HepG2 (cell line): ENCODE data around the gene PPP2R2D. TPM values are rescaled to one million over a fixed set of nuclear protein-coding genes. Genes with fewer than 3 reads are reported as not detected.

Experiments used
- ATAC-seq: fragments of 200-7000 bp; cut with Tn5 transposase; 3 replicates; pipeline ENCODE4 v1.9.1; 2020; ENCODE audit warnings: mild to moderate bottlenecking, moderate library complexity
- BruUV-seq: library from RNA; stranded (reverse); fragments of 400-500 nt; replicated peaks from 2 replicates; lab custom pipeline; 2021; lab: Mats Ljungman, UMichigan
- CTCF ChIA-PET: fragments of 300-600 bp; formaldehyde crosslinking; extraction: SDS; loops from one replicate; lab custom pipeline; 2021; ENCODE audit warnings: low total read pairs, inconsistent platforms, low intra/inter-chr PET ratio; lab: Yijun Ruan, JAX
- POLR2A ChIA-PET: fragments of 350-600 bp; sonication (Branson Sonifier 250); formaldehyde crosslinking; loops from one replicate; lab custom pipeline; 2020; ENCODE audit warnings: antibody characterized with exemption, inconsistent platforms; lab: Yijun Ruan, JAX
- DNase-seq: peaks from one replicate; pipeline ENCODE4 v3.0.0-alpha.2; 2015; ENCODE audit warnings: low spot score
- FAIRE-seq: peaks from 3 replicates; lab custom pipeline; 2011; peaks lifted over from hg19 to GRCh38; lab: Jason Lieb, UNC
- H2AFZ ChIP-seq: one replicate; pipeline ENCODE4 v1.6.1; 2011; ENCODE audit warnings: low read length, inconsistent platforms
- H3K27ac ChIP-seq: fragments of 300-600 bp; 3 replicates; pipeline ENCODE4 v1.8.0; 2011; ENCODE audit warnings: mixed run types, mild to moderate bottlenecking, mixed read lengths, low read length, inconsistent platforms; ENCODE audit not compliant: insufficient read depth; ENCODE audit errors: extremely low read length
- H3K27me3 ChIP-seq, 2 experiments: fragments of 200-600 bp in 1 of 2; 2 replicates in 1 of 2; 3 replicates in 1 of 2; pipeline versions ENCODE4 v1.6.0 to v1.8.0; 2011; ENCODE audit warnings: low read length in 2 of 2, mild to moderate bottlenecking in 2 of 2, moderate library complexity in 2 of 2, inconsistent platforms in 1 of 2; ENCODE audit not compliant: insufficient read depth in 2 of 2, control insufficient read depth in 1 of 2
- H3K36me3 ChIP-seq, 2 experiments: fragments of 200-600 bp in 1 of 2; replicated peaks in 1 of 2; 2 replicates in 1 of 2; 3 replicates in 1 of 2; pipeline versions ENCODE4 v1.5.1 to v1.8.0; 2011; ENCODE audit warnings: low read length in 2 of 2, inconsistent platforms in 1 of 2; ENCODE audit not compliant: insufficient read depth in 2 of 2, control insufficient read depth in 1 of 2
- H3K4me1 ChIP-seq: 2 replicates; pipeline ENCODE4 v1.5.1; 2012; ENCODE audit warnings: low read length, inconsistent platforms; ENCODE audit not compliant: insufficient read depth
- H3K4me2 ChIP-seq: 2 replicates; pipeline ENCODE4 v1.6.0; 2011; ENCODE audit warnings: low read depth, low read length, inconsistent platforms
- H3K4me3 ChIP-seq, 3 experiments: fragments of 200-600 bp in 1 of 3; sonication (generic), shearing (Covaris generic) in 1 of 3; replicated peaks in 1 of 3; 2 replicates each; pipeline ENCODE4 v1.5.1; 2011 to 2016; ENCODE audit warnings: low read length in 3 of 3, inconsistent platforms in 2 of 3, low read depth in 2 of 3, mild to moderate bottlenecking in 2 of 3, control low read depth in 1 of 3, mixed read lengths in 1 of 3; ENCODE audit not compliant: insufficient read depth in 1 of 3
- H3K79me2 ChIP-seq: one replicate; pipeline ENCODE4 v1.6.1; 2011; ENCODE audit warnings: low read length, inconsistent platforms; ENCODE audit not compliant: insufficient read depth
- H3K9ac ChIP-seq: 2 replicates; pipeline ENCODE4 v1.6.0; 2011; ENCODE audit warnings: mild to moderate bottlenecking, low read depth, low read length, inconsistent platforms; ENCODE audit not compliant: insufficient read depth
- H3K9me3 ChIP-seq: 2 replicates; pipeline ENCODE4 v1.5.1; 2012; ENCODE audit warnings: mild to moderate bottlenecking, low read length
- H4K20me1 ChIP-seq: 2 replicates; pipeline ENCODE4 v1.6.0; 2011; ENCODE audit warnings: inconsistent platforms, mild to moderate bottlenecking, low read length, moderate library complexity; ENCODE audit not compliant: insufficient read depth
- ARHGAP35 ChIP-seq: sonication (generic); formaldehyde crosslinking; IDR thresholded peaks from 2 replicates; pipeline ENCODE4 v1.9.0; 2022; ENCODE audit warnings: mild to moderate bottlenecking, inconsistent platforms, moderate library complexity, missing genetic modification reagents, borderline replicate concordance
- ELF1 ChIP-seq: sonication (generic); formaldehyde crosslinking; IDR thresholded peaks from 2 replicates; pipeline ENCODE4 v1.4.0; 2020; ENCODE audit warnings: missing genetic modification reagents
- KDM1A ChIP-seq: IDR thresholded peaks from 2 replicates; pipeline ENCODE4 v1.6.1; 2016; ENCODE audit warnings: missing compliant biosample characterization
- NONO ChIP-seq, 2 experiments: fragments of 450-650 bp in 1 of 2; sonication (generic) in 1 of 2; formaldehyde crosslinking in 1 of 2; IDR thresholded peaks in 1 of 2; conservative IDR thresholded peaks in 1 of 2; 2 replicates each; pipeline versions ENCODE4 v1.6.1 to v1.8.0; 2017 to 2022; ENCODE audit warnings: mild to moderate bottlenecking in 1 of 2, missing genetic modification reagents in 1 of 2, moderate library complexity in 1 of 2
- POLR2A ChIP-seq, 2 experiments: IDR thresholded peaks; 2 replicates each; pipeline ENCODE4 v1.6.1; 2011; ENCODE audit warnings: low read depth in 2 of 2, low read length in 2 of 2, mild to moderate bottlenecking in 1 of 2, moderate library complexity in 1 of 2; ENCODE audit not compliant: insufficient read depth in 1 of 2
- RXRB ChIP-seq: IDR thresholded peaks from 2 replicates; pipeline ENCODE4 v1.6.1; 2016; ENCODE audit warnings: borderline replicate concordance, missing genetic modification reagents, missing compliant biosample characterization
- ZBTB8A ChIP-seq: sonication (generic); formaldehyde crosslinking; IDR thresholded peaks from 2 replicates; pipeline ENCODE4 v1.4.0; 2020; ENCODE audit warnings: mild to moderate bottlenecking, low read depth, missing genetic modification reagents, borderline replicate concordance
- ZNF547 ChIP-seq: sonication (generic); formaldehyde crosslinking; IDR thresholded peaks from 2 replicates; pipeline ENCODE4 v1.5.1; 2020; ENCODE audit warnings: mild to moderate bottlenecking, missing genetic modification reagents
- ZNF570 ChIP-seq: sonication (generic); formaldehyde crosslinking; IDR thresholded peaks from 2 replicates; pipeline ENCODE4 v1.4.0; 2020; ENCODE audit warnings: mild to moderate bottlenecking, missing genetic modification reagents, borderline replicate concordance
- ZNF878 ChIP-seq: sonication (generic); formaldehyde crosslinking; IDR thresholded peaks from 2 replicates; pipeline ENCODE4 v1.8.1; 2023; ENCODE audit warnings: mild to moderate bottlenecking, missing genetic modification reagents, moderate library complexity
- WGBS: methylation state at CpG from one replicate; pipeline ENCODE4 v1.1.6; 2017; ENCODE audit warnings: low lambda C conversion rate; 5-methylcytosine and 5-hydroxymethylcytosine counted together
- in situ Hi-C: cut with HindIII; loops from 2 replicates; pipeline ENCODE4 v1.10.0; 2017; ENCODE audit warnings: low pct_unique_long_range_greater_than_20kb; ENCODE audit not compliant: extremely low pct_ligation_motif_present
- intact Hi-C: fragments of 100-400 bp; cut with micrococcal nuclease; formaldehyde crosslinking; loops from one replicate; pipeline ENCODE4 v1.10.0; 2022; ENCODE audit not compliant: unreplicated experiment
- polyA plus RNA-seq, 8 experiments: library from polyadenylated mRNA; depleted of rRNA in 3 of 8; stranded (reverse) in 7 of 8; unstranded in 1 of 8; fragments of >200 nt; fragmentation: Illumina TruSeq in 4 of 8; extraction: Trizol in 4 of 8; gene quantifications; 2 replicates each; pipeline versions ENCODE4 v1.2.1 to v1.2.3, GENCODE V29; 2011 to 2016; ENCODE audit warnings: low read depth in 4 of 8, missing spikeins in 1 of 8, mixed read lengths in 1 of 8; ENCODE audit not compliant: insufficient read depth in 1 of 8
- total RNA-seq, 5 experiments: library from RNA; depleted of rRNA; stranded (reverse); fragments of >200 nt; fragmentation: Illumina TruSeq; extraction: Trizol; gene quantifications; 2 replicates each; pipeline ENCODE4 v1.2.3, GENCODE V29; 2016; ENCODE audit warnings: low read depth in 1 of 5
- TF ChIP-seq, protein P1 (sequence below): sonication (generic); formaldehyde crosslinking; IDR thresholded peaks from 2 replicates; pipeline ENCODE4 v1.5.0; 2020; ENCODE audit warnings: mild to moderate bottlenecking, missing genetic modification reagents, moderate library complexity
- TF ChIP-seq, protein P2 (sequence below): sonication (generic); formaldehyde crosslinking; IDR thresholded peaks from 2 replicates; pipeline ENCODE4 v1.4.0; 2020; ENCODE audit warnings: mild to moderate bottlenecking, missing genetic modification reagents
- TF ChIP-seq, protein P3 (sequence below): sonication (generic); formaldehyde crosslinking; IDR thresholded peaks from 2 replicates; pipeline ENCODE4 v1.8.0; 2023; ENCODE audit warnings: mild to moderate bottlenecking, missing genetic modification reagents

PPP2R2D gene
- total and polyA plus RNA-seq, 2 of the 13 experiments (the other 11 are each of a cell fraction or from before 2014, with no cell fraction given), result 32.7 to 33.2 TPM

GRCh38 chr10:131860806-131861440, 39.9 kb upstream of the PPP2R2D start:
- in situ Hi-C loops, result no loop called here
- H3K27ac ChIP-seq, result no peak overlapping the region
- intact Hi-C loops, result no loop called here
- BruUV-seq, result no TSS peak
- ATAC-seq (no peak), FAIRE-seq (no peak), DNase-seq (no peak)
- H3K27me3 ChIP-seq, result peaks cover 0 to 54% of the 10 kb centered on the region in 2 experiments; a peak in 2 of 5 replicates
- no peak for TF ChIP-seq POLR2A (IDR thresholded peaks at IDR 0.05; ENCODE audit: insufficient read depth in 1 of 2, low read depth in 2 of 2, low read length in 2 of 2)
- TF ChIP-seq, protein P1, sequence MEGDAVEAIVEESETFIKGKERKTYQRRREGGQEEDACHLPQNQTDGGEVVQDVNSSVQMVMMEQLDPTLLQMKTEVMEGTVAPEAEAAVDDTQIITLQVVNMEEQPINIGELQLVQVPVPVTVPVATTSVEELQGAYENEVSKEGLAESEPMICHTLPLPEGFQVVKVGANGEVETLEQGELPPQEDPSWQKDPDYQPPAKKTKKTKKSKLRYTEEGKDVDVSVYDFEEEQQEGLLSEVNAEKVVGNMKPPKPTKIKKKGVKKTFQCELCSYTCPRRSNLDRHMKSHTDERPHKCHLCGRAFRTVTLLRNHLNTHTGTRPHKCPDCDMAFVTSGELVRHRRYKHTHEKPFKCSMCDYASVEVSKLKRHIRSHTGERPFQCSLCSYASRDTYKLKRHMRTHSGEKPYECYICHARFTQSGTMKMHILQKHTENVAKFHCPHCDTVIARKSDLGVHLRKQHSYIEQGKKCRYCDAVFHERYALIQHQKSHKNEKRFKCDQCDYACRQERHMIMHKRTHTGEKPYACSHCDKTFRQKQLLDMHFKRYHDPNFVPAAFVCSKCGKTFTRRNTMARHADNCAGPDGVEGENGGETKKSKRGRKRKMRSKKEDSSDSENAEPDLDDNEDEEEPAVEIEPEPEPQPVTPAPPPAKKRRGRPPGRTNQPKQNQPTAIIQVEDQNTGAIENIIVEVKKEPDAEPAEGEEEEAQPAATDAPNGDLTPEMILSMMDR, result peak; percentile 11; the same call in 1 of the 2 replicates
- no peak for TF ChIP-seq ELF1
- H3K36me3 ChIP-seq, result no peaks in the 10 kb centered on the region
- WGBS, result 5% methylated on average over 11 of the region's 11 CpGs
- H3K9ac ChIP-seq, result no peak overlapping the region
- no peak overlapping the region for H3K4me2 ChIP-seq
- CTCF ChIA-PET, result no interaction called here
- POLR2A ChIA-PET, result no interaction called here
- H3K4me3 ChIP-seq, result no peak overlapping the region
- no peaks in the 10 kb centered on the region for H3K4me1 ChIP-seq
- H2AFZ ChIP-seq, result no peak overlapping the region
- no peaks in the 10 kb centered on the region for H4K20me1 ChIP-seq
- H3K9me3 ChIP-seq, result no peaks in the 10 kb centered on the region
- no peaks in the 10 kb centered on the region for H3K79me2 ChIP-seq

- H3K27ac ChIP-seq, result no peak overlapping the region
- ATAC-seq (peak; percentile 87), FAIRE-seq (no peak)
- TF ChIP-seq RXRB (no peak), ZNF878 (CRISPR knock-in tag) (no peak), ARHGAP35 (CRISPR knock-in tag) (no peak), NONO (IDR thresholded peaks at IDR 0.05) (no peak), NONO (CRISPR knock-in tag; conservative IDR thresholded peaks at IDR 0.05) (no peak), ZNF570 (CRISPR knock-in tag) (no peak), ZBTB8A (CRISPR knock-in tag) (no peak), KDM1A (CRISPR knock-in tag) (no peak), ZNF547 (CRISPR knock-in tag) (no peak)
- TF ChIP-seq, protein P2, sequence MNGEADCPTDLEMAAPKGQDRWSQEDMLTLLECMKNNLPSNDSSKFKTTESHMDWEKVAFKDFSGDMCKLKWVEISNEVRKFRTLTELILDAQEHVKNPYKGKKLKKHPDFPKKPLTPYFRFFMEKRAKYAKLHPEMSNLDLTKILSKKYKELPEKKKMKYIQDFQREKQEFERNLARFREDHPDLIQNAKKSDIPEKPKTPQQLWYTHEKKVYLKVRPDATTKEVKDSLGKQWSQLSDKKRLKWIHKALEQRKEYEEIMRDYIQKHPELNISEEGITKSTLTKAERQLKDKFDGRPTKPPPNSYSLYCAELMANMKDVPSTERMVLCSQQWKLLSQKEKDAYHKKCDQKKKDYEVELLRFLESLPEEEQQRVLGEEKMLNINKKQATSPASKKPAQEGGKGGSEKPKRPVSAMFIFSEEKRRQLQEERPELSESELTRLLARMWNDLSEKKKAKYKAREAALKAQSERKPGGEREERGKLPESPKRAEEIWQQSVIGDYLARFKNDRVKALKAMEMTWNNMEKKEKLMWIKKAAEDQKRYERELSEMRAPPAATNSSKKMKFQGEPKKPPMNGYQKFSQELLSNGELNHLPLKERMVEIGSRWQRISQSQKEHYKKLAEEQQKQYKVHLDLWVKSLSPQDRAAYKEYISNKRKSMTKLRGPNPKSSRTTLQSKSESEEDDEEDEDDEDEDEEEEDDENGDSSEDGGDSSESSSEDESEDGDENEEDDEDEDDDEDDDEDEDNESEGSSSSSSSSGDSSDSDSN (CRISPR knock-in tag), result no peak
- TF ChIP-seq, protein P3, sequence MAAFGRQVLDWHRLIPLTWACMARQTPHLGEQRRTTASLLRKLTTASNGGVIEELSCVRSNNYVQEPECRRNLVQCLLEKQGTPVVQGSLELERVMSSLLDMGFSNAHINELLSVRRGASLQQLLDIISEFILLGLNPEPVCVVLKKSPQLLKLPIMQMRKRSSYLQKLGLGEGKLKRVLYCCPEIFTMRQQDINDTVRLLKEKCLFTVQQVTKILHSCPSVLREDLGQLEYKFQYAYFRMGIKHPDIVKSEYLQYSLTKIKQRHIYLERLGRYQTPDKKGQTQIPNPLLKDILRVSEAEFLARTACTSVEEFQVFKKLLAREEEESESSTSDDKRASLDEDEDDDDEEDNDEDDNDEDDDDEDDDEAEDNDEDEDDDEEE, result no peak
These were observed 38.3 kb upstream of the PPP2R2D start for GRCh38 chr10:131862548-131862947.

More at GRCh38 chr10:131862548-131862947, 38.3 kb upstream of the PPP2R2D start:
- intact Hi-C loops, result no loop called here
- Histone ChIP-seq H3K4me2 (no peak overlapping the region), H4K20me1 (no peaks in the 10 kb centered on the region), H3K36me3 (no peaks in the 10 kb centered on the region), H3K9ac (no peak overlapping the region), H3K4me3 (no peak overlapping the region), H2AFZ (no peak overlapping the region), H3K27me3 (peaks cover 0 to 44% of the 10 kb centered on the region in 2 experiments; a peak in 2 of 5 replicates), H3K4me1 (no peaks in the 10 kb centered on the region), H3K9me3 (no peaks in the 10 kb centered on the region), H3K79me2 (no peaks in the 10 kb centered on the region)
- no TSS peak for BruUV-seq
- CTCF ChIA-PET, result no interaction called here
- WGBS, result 9% methylated on average over 4 of the region's 4 CpGs
- POLR2A ChIA-PET, result no interaction called here
- in situ Hi-C loops, result no loop called here
- peak; percentile 38 for DNase-seq
